ENCODE measurements around the gene PDHX.

DNA sequence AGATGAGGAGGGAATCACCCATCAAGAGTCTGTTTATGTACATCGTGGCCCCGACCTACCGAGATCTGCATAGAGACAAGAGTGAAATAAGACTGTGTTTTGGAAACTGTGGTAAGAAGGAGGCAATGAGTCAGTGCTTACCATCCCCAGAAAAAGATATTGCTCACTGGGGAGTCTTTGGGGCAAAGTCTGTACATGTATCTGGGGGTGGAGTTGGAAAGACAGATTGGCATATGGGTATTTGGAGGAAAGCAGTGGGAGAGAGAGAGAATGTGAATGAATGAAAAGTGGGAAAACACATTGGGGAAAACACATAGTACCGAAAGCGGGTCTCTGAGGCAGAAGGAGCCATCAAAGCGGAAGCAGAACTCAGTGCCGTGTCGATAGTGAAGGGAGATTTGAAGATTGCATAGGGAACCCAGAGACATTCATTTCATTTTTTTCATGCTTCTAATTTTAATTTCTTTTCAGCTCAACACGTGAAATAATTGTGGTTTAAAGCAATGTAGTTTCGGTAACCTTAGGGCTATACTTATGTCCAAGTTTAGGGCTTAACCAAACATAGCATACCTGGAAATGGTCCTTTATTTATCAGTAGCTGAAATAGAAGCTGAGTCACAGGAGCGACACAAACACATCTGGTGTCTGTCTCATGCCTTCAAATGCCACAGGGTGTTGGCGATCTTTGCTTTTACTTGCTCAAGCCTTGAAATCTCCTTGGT is 124.0 kb downstream of the PDHX start:
- TF ChIP-seq, protein P1, sequence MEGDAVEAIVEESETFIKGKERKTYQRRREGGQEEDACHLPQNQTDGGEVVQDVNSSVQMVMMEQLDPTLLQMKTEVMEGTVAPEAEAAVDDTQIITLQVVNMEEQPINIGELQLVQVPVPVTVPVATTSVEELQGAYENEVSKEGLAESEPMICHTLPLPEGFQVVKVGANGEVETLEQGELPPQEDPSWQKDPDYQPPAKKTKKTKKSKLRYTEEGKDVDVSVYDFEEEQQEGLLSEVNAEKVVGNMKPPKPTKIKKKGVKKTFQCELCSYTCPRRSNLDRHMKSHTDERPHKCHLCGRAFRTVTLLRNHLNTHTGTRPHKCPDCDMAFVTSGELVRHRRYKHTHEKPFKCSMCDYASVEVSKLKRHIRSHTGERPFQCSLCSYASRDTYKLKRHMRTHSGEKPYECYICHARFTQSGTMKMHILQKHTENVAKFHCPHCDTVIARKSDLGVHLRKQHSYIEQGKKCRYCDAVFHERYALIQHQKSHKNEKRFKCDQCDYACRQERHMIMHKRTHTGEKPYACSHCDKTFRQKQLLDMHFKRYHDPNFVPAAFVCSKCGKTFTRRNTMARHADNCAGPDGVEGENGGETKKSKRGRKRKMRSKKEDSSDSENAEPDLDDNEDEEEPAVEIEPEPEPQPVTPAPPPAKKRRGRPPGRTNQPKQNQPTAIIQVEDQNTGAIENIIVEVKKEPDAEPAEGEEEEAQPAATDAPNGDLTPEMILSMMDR (IDR thresholded peaks at IDR 0.05): no peak
- TF ChIP-seq POLR2AphosphoS5 (IDR thresholded peaks at IDR 0.05; ENCODE audit: low read depth, low read length) (peak; percentile 36), TCF7L2 (IDR thresholded peaks at IDR 0.05; ENCODE audit: low read depth, low read length) (no peak)

All from Panc1 (cell line).